ENCODE results near the gene CSRP3. TPM values are rescaled to one million over a fixed set of nuclear protein-coding genes. Genes with fewer than 3 reads are reported as not detected.

Gene CSRP3
- total and polyA plus RNA-seq, 4 donors, result 0.08 TPM; not detected in 3

GRCh38 chr11:19228968-19229367, 27.2 kb upstream of the CSRP3 start:
- H3K9me3 ChIP-seq (ENCODE audit: control insufficient read depth in 4 of 4, low read length in 3 of 4), result no peaks in the 10 kb centered on the region
- no peaks in the 10 kb centered on the region for H3K36me3 ChIP-seq (ENCODE audit: control insufficient read depth in 4 of 4, insufficient read depth in 3 of 4, low read depth in 1 of 4, low read length in 3 of 4)
- no peak overlapping the region for H3K9ac ChIP-seq (ENCODE audit: low read depth in 1 of 2, low read length in 2 of 2)
- WGBS, result 92% methylated on average over 3 of the region's 3 CpGs
- DNase-seq (ENCODE audit: low spot score), result no peak
- H3K4me3 ChIP-seq (ENCODE audit: low read depth in 1 of 3, low read length in 3 of 3), result no peak overlapping the region
- H3K4me1 ChIP-seq (ENCODE audit: control insufficient read depth in 4 of 4, insufficient read depth in 4 of 4, low read length in 3 of 4), result no peaks in the 10 kb centered on the region
- no peak for TF ChIP-seq NR2F2 (IDR thresholded peaks at IDR 0.05)
- no peak for TF ChIP-seq CTCF (IDR thresholded peaks at IDR 0.05; ENCODE audit: low read depth, low read length, missing input control)
- TF ChIP-seq JUND (IDR thresholded peaks at IDR 0.05), result no peak
- TF ChIP-seq HNF4G (IDR thresholded peaks at IDR 0.05), result no peak
- TF ChIP-seq FOXA1 (IDR thresholded peaks at IDR 0.05), result no peak
- TF ChIP-seq FOXA2 (IDR thresholded peaks at IDR 0.05), result no peak
- TF ChIP-seq ATF3 (IDR thresholded peaks at IDR 0.05), result no peak
- TF ChIP-seq GABPA (IDR thresholded peaks at IDR 0.05 in 1 of 2, conservative IDR thresholded peaks at IDR 0.05 in 1 of 2), result no peak
- no peak for TF ChIP-seq SP1 (IDR thresholded peaks at IDR 0.05)
- no peak for TF ChIP-seq RAD21 (IDR thresholded peaks at IDR 0.05)
- no peak for TF ChIP-seq RXRA (IDR thresholded peaks at IDR 0.05)
- no peaks in the 10 kb centered on the region for H3K27me3 ChIP-seq (ENCODE audit: control insufficient read depth in 4 of 4, insufficient read depth in 4 of 4, low read length in 3 of 4)
- no peak overlapping the region for H3K27ac ChIP-seq (ENCODE audit: low read depth in 1 of 2, low read length in 2 of 2)

- DNase-seq (ENCODE audit: low spot score), result no peak
- Histone ChIP-seq H3K4me3 (ENCODE audit: low read depth in 1 of 3, low read length in 3 of 3) (no peak overlapping the region), H3K36me3 (ENCODE audit: control insufficient read depth in 4 of 4, insufficient read depth in 3 of 4, low read depth in 1 of 4, low read length in 3 of 4) (no peaks in the 10 kb centered on the region), H3K4me1 (ENCODE audit: control insufficient read depth in 4 of 4, insufficient read depth in 4 of 4, low read length in 3 of 4) (no peaks in the 10 kb centered on the region), H3K9me3 (ENCODE audit: control insufficient read depth in 4 of 4, low read length in 3 of 4) (no peaks in the 10 kb centered on the region), H3K27me3 (ENCODE audit: control insufficient read depth in 4 of 4, insufficient read depth in 4 of 4, low read length in 3 of 4) (no peaks in the 10 kb centered on the region), H3K27ac (ENCODE audit: low read depth in 1 of 2, low read length in 2 of 2) (no peak overlapping the region), H3K9ac (ENCODE audit: low read depth in 1 of 2, low read length in 2 of 2) (no peak overlapping the region)
- TF ChIP-seq TAF1 (conservative IDR thresholded peaks at IDR 0.05) (no peak), FOXA1 (IDR thresholded peaks at IDR 0.05) (no peak), HNF4A (conservative IDR thresholded peaks at IDR 0.05) (no peak), NR2F2 (IDR thresholded peaks at IDR 0.05) (no peak), YY1 (IDR thresholded peaks at IDR 0.05) (no peak), RAD21 (IDR thresholded peaks at IDR 0.05) (no peak), CTCF (IDR thresholded peaks at IDR 0.05; ENCODE audit: low read depth, low read length, missing input control) (no peak), GABPA (IDR thresholded peaks at IDR 0.05 in 1 of 2, conservative IDR thresholded peaks at IDR 0.05 in 1 of 2) (no peak), FOXA2 (IDR thresholded peaks at IDR 0.05) (no peak), ZBTB33 (IDR thresholded peaks at IDR 0.05) (no peak), RXRA (IDR thresholded peaks at IDR 0.05) (no peak), REST (IDR thresholded peaks at IDR 0.05) (no peak), JUND (IDR thresholded peaks at IDR 0.05) (no peak), SP1 (IDR thresholded peaks at IDR 0.05) (no peak)
- 93% methylated on average over 6 of the region's 6 CpGs for WGBS
These were observed 24.8 kb upstream of the CSRP3 start for GRCh38 chr11:19226378-19227195.

Measured in liver (tissue), 9 donors.